ENCODE results near the gene NTN1. TPM values are rescaled to one million over a fixed set of nuclear protein-coding genes. Genes with fewer than 3 reads are reported as not detected.

Gene NTN1
- total RNA-seq, 1 donor, result 0.81 TPM

- TF ChIP-seq, protein P1, sequence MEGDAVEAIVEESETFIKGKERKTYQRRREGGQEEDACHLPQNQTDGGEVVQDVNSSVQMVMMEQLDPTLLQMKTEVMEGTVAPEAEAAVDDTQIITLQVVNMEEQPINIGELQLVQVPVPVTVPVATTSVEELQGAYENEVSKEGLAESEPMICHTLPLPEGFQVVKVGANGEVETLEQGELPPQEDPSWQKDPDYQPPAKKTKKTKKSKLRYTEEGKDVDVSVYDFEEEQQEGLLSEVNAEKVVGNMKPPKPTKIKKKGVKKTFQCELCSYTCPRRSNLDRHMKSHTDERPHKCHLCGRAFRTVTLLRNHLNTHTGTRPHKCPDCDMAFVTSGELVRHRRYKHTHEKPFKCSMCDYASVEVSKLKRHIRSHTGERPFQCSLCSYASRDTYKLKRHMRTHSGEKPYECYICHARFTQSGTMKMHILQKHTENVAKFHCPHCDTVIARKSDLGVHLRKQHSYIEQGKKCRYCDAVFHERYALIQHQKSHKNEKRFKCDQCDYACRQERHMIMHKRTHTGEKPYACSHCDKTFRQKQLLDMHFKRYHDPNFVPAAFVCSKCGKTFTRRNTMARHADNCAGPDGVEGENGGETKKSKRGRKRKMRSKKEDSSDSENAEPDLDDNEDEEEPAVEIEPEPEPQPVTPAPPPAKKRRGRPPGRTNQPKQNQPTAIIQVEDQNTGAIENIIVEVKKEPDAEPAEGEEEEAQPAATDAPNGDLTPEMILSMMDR (IDR thresholded peaks at IDR 0.05; ENCODE audit: insufficient read depth, low read length), result no peak
- H3K4me3 ChIP-seq (ENCODE audit: low read depth, low read length), result no peak overlapping the region
- no peak for DNase-seq (ENCODE audit: low read depth)
These were observed 164.5 kb downstream of the NTN1 start for GRCh38 chr17:9185688-9186284.

GRCh38 chr17:9187828-9188227 lies 166.5 kb downstream of the NTN1 start:
- no peak overlapping the region for H3K4me3 ChIP-seq (ENCODE audit: low read depth, low read length)
- no peak for DNase-seq (ENCODE audit: low read depth)
- TF ChIP-seq, protein P1 (IDR thresholded peaks at IDR 0.05; ENCODE audit: insufficient read depth, low read length), result no peak

GRCh38 chr17:9188367-9188766 lies 167.1 kb downstream of the NTN1 start:
- DNase-seq (ENCODE audit: low read depth), result no peak
- H3K4me3 ChIP-seq (ENCODE audit: low read depth, low read length), result no peak overlapping the region
- TF ChIP-seq, protein P1 (IDR thresholded peaks at IDR 0.05; ENCODE audit: insufficient read depth, low read length), result no peak

- DNase-seq (ENCODE audit: low read depth), result no peak
- TF ChIP-seq, protein P1 (IDR thresholded peaks at IDR 0.05; ENCODE audit: insufficient read depth, low read length), result no peak
- H3K4me3 ChIP-seq (ENCODE audit: low read depth, low read length), result no peak overlapping the region
These were observed 168.6 kb downstream of the NTN1 start for GRCh38 chr17:9189870-9190269.

- H3K4me3 ChIP-seq (ENCODE audit: low read depth, low read length), result no peak overlapping the region
- TF ChIP-seq, protein P1 (IDR thresholded peaks at IDR 0.05; ENCODE audit: insufficient read depth, low read length), result no peak
- DNase-seq (ENCODE audit: low read depth), result peak; percentile 14
These were observed 170.7 kb downstream of the NTN1 start for GRCh38 chr17:9192010-9192409.

- no peak overlapping the region for H3K4me3 ChIP-seq (ENCODE audit: low read depth, low read length)
- no peak for DNase-seq (ENCODE audit: low read depth)
- TF ChIP-seq, protein P1 (IDR thresholded peaks at IDR 0.05; ENCODE audit: insufficient read depth, low read length), result no peak
These were observed 174.1 kb downstream of the NTN1 start for GRCh38 chr17:9195411-9195810.
